CD4-positive, alpha-beta T cell treated with Interferon gamma for 1 hour (primary cell): ENCODE results near the gene SLC25A38.

ENCODE experiments used
- DNase-seq: peaks from one replicate; pipeline ENCODE4 v3.0.0-alpha.2; 2020

SLC25A38 gene

DNA sequence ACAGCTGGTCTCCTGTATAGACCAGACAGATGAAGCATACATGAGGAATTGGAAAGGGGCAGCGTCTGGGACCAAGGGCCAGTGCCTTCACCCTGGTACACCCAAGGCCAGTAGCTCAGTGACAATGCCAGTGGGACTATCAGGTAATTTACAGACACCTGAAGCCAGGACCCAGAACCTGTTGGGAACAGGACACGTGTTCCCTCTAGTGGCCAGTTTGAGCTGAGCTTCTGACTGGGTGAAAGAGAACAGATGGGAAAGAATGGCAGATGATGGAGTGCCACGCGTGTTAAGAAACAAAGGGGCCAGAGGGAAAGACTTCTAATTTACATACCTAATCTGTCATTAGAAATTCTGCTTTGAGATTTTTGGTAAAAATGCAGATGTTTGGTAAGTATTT is 5.1 kb upstream of the SLC25A38 start:
- peak; percentile 58 for DNase-seq

DNA sequence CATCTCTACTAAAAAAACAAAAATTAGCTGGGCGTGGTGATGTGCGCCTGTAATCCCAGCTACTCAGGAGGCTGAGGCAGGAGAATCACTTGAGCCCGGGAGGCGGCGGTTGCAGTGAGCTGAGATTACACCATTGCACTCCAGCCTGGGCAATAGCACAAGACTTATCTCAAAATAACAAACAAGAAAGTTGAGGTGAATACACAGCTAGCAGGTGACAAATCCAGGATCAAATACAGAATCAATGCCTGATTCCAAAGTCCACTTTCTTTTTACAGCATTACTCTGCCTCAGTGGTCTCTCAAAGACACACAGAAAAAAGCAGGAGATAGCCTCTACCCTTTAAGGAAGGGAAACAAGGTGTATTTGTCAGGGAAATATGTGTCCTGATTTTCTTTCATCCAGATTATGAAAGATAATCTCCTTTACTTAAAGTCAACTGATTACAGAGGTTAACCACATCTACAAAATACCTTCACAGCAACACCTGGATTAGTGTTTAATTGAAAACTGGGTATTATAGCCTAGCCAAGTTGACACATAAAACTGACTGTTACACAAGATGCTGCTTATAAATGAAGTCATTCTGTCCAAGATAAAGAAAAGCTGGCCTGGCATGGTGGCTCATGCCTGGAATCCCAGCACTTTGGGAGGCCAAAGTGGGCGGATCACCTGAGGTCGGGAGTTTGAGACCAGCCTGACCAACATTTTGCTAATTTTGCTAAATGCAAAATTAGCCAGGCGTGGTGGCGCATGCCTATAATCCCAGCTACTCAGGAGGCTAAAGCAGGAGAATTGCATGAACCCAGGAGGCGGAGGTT is 4.0 kb upstream of the SLC25A38 start:
- no peak for DNase-seq

DNA sequence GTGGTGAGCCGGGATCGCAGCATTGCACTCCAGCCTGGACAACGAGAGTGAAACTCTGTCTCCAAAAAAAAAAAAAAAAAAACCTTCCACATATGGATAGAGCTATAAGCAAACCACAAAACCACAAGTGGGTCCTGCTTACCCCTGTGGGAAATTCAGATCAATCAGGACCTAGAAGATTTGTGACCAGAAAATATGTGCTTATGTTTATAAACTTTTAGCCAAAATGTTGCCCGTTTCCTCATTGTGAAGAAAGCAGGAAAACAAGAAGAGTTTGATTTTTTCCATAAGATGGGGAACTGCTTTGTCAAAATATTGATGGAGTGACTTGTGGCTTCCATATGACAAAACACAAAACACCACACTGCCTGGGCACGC is 3.4 kb upstream of the SLC25A38 start:
- no peak for DNase-seq

DNA sequence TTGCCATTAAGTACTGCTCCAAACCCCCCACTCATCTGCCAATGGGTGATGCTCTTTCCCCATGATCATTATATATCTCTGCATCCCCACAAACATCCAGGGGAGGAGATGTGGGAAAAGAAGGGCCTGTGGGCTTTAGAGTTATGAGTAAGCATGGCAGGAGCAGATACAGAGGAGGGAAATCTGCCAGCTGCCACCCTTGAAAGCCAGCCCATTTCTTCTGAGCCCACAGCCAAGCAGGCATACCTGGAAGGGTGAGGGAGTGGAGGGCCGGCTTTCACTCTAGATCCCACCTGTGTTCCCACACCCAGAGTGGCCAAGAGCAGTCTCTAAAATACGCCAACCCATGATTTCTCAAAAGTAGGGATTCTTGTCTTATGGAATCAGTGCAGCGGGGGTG is 1.7 kb upstream of the SLC25A38 start:
- DNase-seq, result no peak

DNA sequence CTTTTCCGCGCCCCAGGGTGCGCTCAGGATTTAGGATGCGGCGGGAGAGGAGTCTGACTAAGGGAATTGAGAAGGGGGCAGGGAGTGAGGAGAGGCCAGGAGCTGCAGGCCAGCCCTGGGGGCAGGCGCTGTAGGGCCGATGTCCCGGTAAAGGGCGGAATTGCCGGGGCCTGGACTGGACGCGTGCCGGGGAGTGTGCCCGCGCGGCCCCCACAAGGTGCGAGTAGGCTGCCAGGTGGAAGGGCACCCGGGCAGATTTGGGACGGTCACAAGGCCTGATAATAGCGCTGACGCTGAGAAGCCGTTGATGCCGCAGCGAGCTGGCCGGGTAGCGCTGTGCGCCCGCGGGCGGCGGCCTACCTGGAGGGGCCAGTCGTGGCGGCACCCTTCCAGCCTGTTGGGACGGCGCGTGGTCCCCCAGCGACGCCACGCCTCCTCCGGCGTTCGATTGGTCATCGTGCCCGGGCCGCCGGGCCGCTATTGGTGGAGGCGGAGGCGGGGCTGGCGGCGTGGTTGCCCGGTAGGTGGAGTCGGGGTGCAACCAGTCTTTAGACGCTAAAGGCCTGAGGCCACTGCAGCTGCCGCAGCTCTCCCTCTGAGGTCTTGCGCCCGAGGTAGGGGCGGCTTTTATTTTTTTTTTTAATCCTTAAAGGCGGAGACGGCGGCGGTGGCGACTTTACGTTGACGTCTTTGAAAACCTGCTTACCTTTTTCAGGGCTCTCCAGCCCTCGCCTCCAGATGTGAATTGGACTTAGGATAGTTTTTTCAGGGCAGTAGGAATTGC is 903 bp downstream of the SLC25A38 start:
- peak; percentile 92 for DNase-seq

DNA sequence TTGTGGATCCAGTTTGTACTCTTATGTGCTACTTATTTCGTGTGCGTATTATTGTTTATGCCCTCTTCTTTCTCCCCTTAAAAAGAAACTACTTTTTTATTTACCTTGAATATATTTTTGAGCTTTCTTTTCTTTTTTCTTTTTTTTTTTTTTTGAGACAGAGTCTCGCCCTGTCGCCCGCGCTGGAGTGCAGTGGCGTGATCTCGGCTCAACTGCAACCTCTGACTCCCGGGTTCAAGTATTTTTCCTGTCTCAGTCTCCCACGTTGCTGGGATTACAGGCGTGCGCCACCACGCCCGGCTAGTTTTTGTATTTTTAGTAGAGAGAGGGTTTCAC is 1.5 kb downstream of the SLC25A38 start:
- no peak for DNase-seq

DNA sequence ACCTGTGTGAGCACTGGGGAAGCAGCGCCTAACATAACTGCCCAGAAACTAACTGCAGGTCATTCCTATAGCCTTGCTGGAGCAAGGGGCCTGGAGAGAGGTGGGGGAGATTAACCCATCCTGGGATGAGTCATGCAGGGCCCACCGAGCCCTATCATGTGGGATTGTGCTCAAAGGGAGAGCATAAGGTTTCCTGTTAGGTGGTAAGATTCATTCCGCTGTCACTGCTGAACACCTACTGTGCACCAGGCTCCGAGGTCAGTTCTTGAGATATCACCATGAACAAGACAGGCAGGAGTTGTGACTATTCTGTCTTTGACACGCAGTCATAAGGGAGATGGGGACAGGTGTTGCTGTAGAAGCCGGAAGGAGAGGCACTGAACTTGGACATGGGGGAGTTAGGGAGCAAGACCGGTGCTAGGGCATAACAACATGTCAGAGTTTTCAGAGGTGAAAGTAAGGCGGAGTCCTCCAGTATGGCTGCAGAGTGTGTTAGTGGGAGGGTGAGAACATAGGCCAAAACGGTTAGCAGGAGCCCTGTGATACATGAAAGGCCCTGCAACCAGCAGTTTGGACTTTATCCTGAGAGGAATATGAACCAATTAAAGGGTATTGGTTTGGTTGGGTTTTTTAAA is 2.4 kb downstream of the SLC25A38 start:
- no peak for DNase-seq

DNA sequence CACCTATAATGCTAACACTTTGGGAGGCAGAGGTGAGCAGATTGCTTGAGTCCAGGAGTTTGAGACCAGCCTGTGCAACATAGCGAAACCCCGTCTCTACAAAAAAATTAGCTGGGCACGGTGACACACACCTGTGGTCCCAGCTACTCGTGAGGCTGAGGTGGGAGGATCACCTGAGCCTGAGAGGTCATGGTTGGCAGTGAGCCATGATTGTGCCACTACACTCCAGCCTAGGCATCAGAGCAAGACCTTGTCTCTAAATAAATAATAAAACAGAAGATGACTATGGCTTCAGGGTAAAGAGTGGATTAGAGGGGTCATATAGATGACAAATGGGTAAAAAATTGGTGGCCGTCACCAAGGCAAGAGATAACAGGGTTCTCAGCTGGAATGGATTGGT is 3.1 kb downstream of the SLC25A38 start:
- no peak for DNase-seq

DNA sequence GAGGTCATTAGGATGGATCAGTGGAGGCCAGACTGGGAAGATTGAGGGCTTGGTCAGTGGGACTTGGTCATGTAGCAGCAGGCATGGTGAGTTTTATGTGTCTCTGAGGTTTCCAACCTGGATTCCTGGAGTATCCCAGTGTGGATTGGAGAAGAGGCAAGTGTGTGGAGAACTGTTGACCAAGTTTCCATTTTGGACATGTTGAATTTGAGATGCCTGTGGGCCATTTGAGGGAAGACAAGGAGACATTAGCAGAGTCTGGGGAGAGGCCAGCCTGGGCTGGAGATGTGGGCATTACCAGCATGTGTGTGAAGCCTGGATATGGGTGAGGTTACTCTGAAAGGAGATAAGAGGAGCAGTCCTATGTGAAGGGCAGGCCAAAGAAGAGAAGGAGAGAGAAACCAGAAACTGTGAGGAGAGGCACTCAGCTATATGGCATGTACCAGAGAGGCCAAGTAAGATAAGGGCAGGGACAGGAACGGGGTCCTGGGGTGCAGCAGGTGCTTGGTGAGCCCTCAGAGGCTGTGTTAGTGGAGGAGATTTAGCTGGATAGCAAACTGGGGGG is 4.3 kb downstream of the SLC25A38 start:
- DNase-seq, result no peak

DNA sequence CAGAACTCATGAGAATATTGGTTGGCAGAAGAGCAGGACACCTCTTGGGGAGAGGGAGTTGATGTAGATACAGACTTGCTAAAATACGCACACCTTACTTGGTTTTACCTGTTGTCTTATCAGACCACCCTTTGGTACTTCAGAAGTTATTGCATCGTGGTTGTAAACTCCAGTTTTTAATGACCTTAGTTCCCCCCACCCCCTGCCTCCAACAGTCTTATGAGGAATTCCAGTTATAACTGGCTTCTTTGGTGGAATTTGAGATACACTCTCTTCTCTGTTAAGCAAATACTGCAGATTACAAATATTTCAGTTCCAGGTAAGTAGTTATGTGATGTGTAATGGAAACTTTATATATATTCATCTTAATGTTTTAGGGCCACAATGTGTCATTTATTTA is 5.0 kb downstream of the SLC25A38 start:
- DNase-seq, result no peak

DNA sequence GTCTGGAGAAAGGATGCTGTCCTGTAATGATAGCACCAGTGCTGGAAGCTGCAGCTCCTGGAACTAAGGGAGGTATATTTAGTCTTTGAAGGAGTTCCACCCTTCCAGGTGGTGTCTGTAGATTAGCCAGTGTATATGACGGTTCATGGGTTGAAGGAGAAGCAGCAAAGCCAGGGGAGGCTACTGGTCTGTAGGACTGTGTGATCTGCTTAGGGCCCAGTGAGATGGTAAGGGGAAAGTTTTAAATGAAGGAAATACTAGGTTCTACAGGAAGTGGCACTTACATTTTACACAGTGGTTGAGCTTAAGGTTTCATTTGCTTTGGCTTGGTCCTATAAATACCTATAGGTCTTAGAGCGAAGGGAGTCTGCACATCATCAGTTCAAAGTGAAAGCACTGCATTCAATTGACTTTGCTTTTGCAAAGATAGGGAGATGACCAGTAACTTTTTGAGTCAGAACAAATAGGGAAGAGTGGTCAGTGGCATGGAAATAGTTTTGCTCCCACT is 5.6 kb downstream of the SLC25A38 start:
- DNase-seq, result no peak

DNA sequence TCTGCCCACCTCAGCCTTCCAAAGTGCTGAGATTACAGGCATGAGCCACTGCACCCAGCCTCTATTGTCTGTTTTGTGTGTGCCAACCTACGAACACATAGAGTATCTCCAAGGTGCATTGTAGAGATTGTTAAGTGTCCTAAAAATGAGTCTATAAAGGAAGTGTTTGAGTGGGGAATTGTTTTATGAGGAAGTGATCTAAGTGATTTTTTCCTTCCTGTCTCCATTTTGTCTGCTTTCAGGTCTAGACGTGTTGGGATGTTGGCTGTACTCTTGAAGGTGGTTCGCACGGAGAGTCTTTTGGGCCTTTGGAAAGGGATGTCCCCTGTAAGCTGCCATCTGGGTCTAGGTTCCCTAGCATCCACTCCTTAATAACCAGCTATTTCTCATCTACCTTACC is 7.0 kb downstream of the SLC25A38 start:
- no peak for DNase-seq

DNA sequence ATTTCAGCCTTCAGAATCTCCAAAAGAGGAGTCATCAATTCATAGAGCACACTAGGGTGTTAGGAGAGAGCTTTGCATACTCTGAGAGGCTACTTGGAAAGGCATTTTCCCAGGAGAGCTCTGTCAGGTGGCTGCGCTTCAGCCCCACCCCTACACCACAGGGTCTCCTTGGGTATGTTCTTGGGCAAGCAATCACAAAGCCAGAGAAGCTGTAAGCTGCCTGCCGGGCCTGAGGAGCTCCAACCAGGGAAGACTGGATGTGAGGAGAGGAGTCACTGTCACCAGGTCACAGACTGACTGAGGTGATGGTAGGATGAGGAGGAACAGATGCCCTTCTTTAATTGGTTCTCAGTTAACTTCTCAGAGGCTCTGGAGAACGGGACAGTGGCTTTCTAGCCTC is 13.5 kb downstream of the SLC25A38 start:
- no peak for DNase-seq

DNA sequence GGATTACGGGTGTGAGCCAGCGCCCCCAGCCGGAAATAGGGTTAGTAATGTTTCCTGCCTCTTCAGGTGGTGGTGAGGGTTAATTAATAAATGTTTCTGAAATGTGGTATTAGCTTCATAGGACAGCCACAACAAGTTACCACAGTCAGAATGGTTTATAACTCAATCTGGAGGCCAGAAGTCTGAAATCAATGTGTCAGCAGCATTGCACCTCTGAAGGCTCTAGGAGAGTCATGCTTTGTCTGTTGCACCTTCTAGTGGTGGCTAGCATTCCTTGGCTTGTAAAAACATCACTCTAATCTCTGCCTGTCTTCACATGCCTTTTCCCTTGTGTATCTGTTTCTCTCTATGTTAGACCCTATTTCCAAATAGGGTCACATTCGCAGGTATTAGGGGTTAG is 15.5 kb downstream of the SLC25A38 start:
- no peak for DNase-seq

DNA sequence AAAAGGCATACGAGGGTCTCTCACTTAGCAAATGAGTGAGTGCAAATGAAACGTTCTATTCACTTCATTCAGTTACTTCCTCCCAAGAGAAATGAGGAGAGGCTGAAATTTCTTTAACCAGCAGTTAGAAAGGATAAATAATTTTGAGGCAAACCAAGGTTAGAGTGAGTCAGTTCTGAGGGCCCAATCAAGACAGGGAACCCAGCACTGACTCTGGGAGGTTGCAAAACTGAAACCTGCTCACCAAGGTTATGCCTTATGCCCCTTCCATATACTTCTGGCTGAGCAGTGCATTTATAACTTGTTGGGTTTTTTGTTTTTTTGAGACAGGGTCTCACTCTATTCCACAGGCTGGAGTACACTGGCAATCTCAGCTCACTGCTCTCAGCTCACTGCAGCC is 18.8 kb downstream of the SLC25A38 start:
- no peak for DNase-seq

DNA sequence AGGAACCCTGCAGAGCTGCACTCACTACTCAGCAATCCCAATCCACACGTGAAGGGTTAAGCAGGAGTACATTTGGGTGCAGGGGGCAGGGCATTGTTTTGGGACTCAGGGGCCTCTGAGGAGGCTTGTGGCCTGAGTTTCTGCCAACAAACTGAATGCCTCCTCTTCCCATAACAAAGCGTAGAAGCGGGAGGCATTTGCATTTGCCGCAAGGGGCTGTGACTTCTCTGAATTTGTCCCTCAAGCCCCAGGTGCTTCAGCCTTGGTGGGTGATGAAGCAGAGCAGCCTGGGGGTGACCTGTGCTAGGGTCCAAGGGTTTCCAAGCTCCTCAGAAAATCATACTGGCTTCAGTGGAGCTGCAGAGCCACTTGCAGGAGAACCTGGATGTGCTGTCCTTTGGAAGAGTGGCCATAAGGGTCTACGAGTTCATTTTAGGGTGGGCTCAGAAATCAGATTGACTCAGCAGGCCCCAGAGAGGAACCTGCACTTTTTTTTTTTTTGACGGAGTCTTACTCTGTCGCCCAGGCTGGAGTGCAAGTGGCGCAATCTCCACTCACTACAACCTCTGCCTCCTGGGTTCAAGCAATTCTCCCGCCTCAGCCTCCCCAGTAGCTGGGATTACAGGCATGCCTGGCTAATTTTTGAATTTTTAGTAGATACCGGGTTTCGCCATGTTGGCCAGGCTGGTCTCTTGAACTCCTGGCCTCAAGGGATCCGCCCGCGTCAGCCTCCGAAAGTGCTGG is 21.9 kb downstream of the SLC25A38 start:
- no peak for DNase-seq

DNA sequence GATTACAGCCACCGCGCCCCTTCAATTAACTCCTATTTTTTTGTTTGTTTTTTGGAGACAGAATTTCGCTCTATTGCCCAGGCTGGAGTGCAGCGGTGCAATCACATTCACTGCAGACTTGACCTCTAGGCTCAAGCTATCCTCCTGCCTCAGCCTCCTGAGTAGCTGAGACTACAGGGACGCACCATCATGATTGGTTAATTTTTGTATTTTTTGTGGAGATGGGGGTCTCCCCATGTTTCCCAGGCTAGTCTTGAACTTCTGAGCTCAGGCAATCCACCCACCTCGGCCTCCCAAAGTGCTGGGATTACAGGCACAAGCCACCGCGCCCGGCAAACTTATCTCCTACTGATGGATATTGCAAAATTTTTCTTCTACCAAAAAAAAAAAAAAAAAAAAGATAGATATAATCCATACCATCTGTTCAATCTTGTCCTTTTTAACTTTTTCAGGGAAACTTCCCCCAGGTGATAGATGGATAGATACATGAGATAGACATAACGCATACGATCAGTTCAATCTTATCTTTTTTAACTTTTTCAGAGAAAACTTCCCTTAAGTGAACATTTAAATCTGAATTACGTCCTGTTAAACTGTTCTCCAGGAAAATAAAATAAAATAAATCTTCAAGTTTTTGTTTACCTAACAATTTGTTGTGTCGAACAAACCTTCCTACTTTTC is 22.7 kb downstream of the SLC25A38 start:
- DNase-seq, result no peak

DNA sequence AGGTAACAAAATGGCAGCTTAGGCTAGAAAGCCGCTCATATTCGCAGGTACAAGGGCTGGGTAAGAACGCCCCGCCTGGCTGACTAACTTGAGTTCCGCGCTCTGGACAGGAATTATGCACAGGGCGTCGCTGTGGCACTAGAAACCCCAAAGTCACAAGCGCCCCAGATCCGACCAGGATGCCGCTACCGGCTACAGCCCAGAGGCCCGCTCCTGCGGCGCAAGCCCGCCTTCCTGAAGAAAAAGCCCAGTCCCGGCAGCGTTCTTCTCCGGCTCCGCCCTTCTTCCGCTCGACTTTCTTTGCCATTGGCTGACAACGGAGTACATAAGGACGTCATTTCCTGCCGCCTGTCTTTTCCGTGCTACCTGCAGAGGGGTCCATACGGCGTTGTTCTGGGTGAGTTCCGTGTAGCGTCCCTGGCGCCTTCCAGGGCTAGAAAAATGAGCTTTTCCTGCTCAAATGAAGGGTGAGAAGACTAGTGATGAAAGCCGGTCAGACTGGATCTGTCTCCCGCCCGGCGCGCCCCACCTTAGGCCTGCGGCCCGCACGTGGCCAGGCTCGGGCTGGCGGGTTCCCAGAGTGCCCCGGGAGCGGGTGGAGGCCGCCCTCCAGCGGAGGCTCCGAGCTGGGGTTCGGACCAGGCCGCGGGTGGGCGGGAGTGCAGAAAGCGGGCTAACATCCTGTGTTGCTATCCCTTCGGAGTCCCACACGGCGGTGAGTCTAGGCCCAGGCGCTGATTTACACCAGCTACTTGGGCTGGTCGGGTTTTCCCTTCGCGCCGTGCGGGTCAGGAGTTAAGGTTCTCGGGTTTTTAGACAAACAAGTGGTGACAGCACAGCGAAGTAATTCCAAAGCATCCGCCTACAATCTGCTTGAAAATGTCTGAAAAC is 23.4 kb downstream of the SLC25A38 start, which contains the start of gene RPSA:
TSS of gene RPSA (plus strand) at position 353 of the 891 bp plus-strand sequence. CDS start 934 bp downstream, outside the sequence.
- peak; percentile 96 for DNase-seq

DNA sequence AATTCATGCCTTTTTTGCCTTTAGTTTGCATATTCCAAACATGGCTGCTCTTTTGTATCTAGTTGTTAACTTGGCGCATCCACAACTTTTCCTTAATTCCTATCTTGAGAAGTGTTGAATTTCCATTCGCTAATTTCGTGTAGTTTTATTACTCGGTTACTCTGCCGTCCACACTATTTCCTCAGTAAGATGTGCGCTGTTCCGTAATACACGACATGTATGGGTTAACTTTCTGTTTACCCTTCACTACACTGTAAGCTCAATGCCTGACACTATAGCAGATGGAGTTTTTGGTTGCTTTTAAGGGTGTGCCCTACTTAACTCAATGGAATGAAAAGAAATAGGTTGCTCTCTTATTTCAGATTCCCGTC is 24.1 kb downstream of the SLC25A38 start:
- no peak for DNase-seq

DNA sequence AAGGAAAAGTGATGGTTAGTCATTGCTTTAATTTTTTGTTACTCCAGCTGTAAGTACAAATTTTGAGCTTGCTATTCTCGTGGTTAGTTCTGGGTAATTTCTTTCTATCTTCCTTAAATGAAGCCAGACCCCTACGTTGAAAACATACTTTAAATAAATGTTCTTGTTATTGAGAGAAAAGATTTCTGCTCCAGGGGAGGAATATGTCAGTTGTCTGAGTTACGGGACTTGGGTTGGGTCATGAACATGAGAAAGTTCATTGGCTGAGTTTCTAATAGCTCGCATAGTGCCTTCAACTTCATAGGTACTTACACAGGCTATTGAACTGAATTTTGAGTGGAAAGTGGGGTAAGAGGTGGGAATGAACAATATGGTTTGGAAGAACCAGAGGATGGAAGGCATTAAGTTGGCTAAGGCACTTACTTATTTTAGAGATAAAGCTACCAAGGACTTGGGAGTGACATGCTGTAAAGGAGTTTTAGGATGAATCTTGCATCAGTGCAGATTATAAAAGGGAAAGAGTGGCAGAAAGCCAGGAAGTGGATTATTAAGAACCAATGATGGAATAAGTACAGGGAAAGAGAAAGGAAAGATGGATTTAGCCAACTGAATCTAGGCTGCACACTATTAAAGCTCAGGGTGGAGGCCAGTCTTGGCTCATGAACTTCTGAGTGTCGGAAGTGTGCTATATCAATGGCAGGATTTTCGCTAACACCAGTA is 24.8 kb downstream of the SLC25A38 start:
- DNase-seq, result no peak
